ENCODE measurements around the gene SLC8A2.
"Not testable (repeated sequence)": the region's sequence is repeated elsewhere in the genome, so short reads cannot be mapped to it uniquely, and the experiment has no call there.

Gene SLC8A2

DNA sequence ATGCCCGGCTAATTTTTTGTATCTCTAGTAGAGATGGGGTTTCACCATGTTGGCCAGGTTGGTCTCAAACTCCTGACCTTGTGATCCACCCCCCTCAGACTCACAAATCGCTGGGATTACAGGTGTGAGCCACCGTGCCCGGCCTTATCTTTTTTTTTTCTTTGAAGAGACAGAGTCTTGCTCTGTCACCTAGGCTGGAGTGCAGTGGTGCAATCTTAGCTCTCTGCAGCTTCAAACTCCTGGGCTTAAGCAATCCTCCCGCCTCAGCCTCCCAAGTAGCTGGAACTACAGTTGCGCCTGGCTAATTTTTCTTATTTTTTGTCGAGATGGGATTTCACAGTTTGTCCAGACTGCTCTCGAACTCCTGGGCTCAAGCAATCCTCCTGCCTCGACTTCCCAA, 60.0 kb downstream of the SLC8A2 start:
- not testable (repeated sequence) for DNase-seq (ENCODE audit: low spot score)

GRCh38 chr19:47411101-47411500, 60.6 kb downstream of the SLC8A2 start:
- DNase-seq (ENCODE audit: low spot score): no peak

- DNase-seq (ENCODE audit: low spot score): no peak
These were observed 63.3 kb downstream of the SLC8A2 start for GRCh38 chr19:47408156-47408938.

GRCh38 chr19:47407417-47407774, 64.3 kb downstream of the SLC8A2 start:
- no peak for DNase-seq (ENCODE audit: low spot score)

DNA sequence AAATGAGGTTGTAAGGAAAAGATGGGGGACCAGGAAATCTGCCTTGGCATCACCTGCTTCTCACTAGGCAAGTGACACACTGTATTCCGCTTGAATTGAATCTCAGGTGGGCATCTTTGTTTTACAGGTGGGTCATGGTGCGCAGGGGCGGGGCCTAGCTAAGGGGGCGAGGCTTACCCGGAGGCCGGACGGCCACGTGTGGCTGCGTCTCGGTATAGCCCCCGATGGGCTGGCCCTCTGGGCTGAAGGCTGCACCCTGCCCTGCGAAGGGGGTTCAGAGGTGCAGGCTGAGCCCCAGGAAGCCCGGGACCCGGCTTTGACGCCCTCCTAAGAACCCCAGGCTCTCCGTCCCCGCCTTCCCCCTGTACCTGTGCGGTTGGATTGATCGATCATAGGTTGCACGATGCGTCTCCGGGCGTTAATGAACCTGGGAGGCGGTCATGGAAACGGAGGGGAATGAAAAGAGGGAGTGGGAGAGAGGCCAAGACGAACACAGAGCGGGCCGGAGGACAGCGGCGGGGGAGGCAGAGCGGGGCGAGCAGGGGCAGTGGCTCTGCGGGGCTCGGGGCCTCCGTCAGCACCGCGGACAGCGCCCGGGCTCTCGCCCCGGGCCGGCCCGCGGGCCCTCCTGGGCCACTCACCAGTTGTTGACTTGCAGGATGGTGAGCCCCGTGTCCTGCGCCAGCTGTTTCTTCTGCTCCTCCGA, 64.8 kb downstream of the SLC8A2 start:
- no peak for DNase-seq (ENCODE audit: low spot score)

GRCh38 chr19:47405854-47406417, 65.8 kb downstream of the SLC8A2 start:
- DNase-seq (ENCODE audit: low spot score): no peak

DNA sequence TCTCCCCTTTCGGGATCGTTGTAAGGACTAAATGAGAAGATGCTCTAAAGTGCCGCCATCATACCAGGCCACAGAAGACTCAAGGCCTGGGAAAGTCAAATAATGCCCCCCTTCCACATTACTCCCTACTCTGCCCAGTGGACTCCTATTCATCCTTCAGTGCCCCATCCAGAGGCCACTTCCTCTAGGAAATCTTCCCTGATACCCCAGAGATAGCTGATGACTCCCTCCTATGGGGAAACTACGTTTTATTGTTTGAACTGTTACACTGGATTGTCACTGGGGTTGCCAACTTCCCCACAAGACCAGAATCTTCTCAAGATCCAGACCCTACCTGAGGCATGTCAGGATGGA, 66.5 kb downstream of the SLC8A2 start:
- no peak for DNase-seq (ENCODE audit: low spot score)

DNA sequence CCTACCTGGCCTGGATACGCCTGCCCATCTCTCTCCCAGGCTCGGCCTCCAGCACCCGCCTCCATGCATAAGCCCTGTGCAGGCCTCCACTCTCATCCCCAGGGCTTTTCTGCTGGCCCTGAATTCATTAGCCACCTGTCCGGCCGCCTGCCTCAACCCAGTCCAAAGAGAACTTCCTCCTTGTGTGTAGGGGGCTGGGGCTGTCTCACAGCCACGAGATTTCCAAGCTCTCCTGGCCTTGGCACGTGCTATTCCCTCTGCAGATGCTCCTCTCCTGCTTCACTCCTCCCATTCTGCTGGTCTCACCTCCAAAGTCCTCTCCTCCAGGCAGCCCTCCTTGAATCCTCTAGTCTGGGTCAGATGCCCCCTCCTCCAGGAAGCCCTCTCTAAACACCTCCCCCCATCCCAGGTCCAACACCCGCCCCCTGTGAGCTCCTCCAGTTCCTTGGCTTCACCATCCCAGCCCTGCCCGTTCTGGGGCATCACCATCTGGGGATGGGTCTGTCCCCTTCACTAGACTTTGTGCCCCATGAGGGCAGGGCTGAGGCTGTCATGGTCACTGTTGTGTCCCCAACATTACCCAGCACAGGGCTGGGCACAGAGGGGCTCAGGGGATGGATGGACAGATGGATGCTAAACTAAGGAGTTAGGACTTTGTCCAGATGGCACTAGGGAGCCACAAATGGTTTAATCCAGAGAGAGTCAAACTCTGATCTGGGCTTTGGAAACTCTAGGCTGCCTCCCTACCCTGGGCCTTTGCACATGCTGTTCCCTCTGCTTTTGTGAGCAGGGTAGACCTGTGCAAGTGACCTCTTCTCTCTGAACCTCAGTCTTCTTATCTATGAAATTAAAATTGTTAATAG, 67.1 kb downstream of the SLC8A2 start:
- no peak for DNase-seq (ENCODE audit: low spot score)

DNA sequence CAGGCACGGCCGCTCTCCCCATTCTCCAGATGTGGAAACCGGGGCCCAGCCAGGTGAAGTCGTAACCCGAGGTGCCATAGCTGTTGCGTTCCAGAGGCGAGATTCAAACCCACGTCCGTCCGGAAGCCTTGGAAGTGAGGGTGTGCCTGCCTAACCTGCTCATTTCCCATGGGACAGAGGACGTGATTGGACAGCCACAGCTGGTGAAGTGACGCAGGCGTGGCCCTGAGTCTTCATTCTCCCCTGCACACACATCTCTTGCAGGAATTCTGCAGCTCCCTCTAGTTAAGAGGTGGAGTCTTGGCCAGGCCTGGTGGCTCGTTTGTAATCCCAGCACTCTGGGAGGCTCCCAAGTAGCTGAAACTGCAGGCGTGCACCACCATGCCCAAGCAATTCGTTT, 69.2 kb downstream of the SLC8A2 start:
- DNase-seq (ENCODE audit: low spot score): no peak

DNA sequence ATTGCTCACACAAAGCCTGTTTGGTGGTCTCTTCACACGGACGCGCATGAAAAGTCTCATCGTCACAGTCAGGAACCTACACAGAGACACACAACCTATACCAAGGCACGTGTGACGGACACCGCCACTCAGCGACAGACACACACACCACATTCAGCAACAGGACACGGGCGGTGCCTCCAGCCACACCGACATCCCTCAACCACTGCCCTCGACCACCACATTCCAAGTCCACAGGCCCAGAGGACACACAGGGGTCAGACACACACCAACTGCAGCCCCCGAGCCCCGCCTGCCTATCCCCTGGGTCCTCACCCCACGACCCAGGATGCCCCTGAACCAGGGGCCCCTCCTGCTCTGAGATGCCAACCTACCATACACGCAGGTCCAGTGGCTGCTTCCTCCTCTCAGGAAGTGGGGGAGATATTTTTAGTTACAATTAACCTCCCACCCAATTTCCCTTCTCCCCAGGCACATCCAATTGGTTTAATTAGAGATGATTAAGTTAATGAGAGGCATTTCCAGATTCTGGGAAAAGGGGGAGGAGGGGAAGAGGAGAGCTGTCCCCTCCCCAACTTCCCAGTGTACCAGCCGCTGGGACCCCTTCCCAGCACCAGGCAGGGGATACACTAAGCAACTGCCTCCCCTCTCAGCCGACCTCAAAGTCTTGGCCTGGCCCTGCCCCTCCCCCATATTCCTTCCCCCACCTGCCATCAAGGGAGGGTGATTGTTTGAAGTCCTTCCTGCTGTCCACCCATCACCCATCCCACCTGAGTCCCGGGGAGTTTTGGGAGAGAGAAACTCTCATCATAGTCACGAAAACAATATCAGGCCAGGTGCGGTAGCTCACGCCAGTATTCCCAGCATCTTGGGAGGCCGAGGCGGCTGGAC, 72.7 kb downstream of the SLC8A2 start:
- DNase-seq (ENCODE audit: low spot score): no peak

GRCh38 chr19:47391510-47392223, 80.0 kb downstream of the SLC8A2 start:
- peak; percentile 78 for DNase-seq (ENCODE audit: low spot score)

DNA sequence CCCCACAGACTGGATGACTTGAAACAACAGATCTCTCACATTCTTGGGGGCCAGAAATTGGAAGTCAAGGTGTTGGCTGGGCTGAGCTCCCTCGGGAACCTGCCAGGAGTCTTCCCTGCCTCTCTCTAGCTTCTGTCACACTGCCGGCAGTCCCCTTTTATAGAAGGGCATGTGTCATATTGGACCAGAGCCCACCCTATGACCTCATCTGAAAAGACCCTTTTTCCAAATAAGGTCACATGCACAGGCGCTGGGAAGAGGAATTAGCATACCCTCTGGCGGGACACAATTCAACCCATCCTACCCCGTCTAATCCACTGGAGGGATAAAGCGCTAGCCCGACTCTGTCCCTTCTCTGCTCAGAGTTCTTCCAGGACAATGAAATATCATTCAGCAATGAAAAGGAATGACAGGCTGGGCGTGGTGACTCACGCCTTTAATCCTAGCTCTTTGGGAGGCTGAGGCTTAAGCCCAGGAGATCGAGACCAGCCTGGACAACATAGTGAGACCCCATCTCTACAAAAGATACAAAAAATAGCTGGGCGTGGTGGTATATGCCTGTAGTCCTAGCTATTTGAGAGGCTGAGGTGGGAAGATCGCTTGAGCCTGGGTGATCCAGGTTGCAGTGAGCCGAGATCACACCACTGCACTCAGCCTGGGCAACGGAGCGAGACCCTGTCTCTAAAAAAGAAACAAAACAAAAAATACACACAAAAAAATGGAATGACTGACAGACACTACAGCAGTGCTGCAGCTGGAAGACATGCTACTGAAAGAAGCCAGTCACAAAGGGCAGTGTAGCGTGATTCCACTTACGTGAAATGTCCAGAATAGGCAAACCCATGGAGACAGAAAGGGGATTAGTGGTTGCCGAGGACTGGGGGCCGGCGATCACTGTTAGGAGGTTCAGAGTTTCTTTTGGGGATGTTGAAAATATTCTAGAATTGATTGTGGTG, 80.9 kb downstream of the SLC8A2 start:
- no peak for DNase-seq (ENCODE audit: low spot score)

GRCh38 chr19:47389150-47389556, 82.5 kb downstream of the SLC8A2 start:
- no peak for DNase-seq (ENCODE audit: low spot score)

GRCh38 chr19:47388721-47389120, 83.0 kb downstream of the SLC8A2 start:
- DNase-seq (ENCODE audit: low spot score): not testable (repeated sequence)

- not testable (repeated sequence) for DNase-seq (ENCODE audit: low spot score)
These were observed 84.1 kb downstream of the SLC8A2 start for GRCh38 chr19:47387623-47388022.

GRCh38 chr19:47386582-47386981, 85.1 kb downstream of the SLC8A2 start:
- DNase-seq (ENCODE audit: low spot score): not testable (repeated sequence)

DNA sequence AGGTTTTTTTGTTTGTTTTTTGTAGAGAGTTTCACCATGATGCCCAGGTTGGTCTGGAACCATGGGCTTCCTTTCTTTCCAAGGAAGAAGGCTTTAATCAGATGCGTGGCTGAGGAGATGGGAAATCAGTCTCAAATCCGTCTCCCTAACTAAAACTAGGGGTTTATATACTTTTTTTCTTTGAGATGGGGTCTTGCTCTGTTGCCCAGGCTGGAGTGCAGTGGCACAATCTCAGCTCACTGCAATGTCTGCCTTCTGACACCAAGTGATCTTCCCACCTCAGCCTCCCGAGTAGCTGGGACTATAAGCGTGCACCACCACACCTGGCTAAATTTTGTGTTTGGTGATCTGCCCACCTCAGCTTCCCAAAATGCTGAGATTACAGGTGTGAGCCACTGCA, 87.2 kb downstream of the SLC8A2 start:
- DNase-seq (ENCODE audit: low spot score): not testable (repeated sequence)

DNA sequence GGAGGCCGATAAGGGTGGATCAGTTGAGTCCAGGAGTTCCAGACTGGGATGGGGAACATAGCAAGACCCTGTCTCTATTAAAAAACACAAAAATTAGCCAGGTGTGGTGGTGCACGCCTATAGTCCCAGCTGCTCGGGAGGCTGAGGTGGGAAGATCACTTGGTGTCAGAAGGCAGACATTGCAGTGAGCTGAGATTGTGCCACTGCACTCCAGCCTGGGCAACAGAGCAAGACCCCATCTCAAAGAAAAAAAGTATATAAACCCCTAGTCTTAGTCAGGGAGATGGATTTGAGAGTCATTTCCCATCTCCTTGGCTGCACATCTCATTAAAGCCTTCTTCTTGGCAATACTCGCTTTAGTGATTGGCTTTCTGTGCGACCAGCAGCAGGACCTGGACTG, 87.8 kb downstream of the SLC8A2 start:
- not testable (repeated sequence) for DNase-seq (ENCODE audit: low spot score)

DNA sequence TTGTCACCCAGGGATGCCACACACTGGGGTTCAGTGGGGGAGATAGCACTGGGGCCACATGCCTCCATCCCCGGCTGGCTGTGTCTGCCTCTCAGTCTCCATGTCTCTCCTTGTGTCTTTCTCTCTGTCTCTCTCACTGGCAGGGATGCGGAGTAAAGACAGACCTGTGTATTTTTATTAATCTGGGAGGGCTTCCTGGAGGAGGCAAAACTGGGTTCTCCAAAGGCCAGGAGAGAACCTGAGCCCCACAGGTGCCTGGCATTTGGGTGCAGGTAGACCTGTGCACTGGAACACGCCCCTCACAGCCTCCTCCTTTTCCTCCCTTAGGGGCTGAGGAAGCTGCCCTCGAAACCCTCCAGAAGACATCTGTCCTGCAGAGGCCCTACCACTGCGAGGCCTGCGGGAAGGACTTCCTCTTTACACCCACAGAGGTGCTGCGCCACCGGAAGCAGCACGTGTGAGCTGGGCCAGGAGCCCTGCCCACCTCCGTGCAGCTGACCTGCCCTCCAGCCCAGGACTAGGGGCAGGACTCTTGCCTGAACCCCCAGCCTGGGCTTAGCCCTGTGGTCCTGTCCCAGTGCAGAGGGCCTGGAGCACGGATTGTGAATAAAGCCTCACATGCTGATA, 89.9 kb downstream of the SLC8A2 start:
- DNase-seq (ENCODE audit: low spot score): no peak
